ENCODE results near the gene TOP3B.

DNA sequence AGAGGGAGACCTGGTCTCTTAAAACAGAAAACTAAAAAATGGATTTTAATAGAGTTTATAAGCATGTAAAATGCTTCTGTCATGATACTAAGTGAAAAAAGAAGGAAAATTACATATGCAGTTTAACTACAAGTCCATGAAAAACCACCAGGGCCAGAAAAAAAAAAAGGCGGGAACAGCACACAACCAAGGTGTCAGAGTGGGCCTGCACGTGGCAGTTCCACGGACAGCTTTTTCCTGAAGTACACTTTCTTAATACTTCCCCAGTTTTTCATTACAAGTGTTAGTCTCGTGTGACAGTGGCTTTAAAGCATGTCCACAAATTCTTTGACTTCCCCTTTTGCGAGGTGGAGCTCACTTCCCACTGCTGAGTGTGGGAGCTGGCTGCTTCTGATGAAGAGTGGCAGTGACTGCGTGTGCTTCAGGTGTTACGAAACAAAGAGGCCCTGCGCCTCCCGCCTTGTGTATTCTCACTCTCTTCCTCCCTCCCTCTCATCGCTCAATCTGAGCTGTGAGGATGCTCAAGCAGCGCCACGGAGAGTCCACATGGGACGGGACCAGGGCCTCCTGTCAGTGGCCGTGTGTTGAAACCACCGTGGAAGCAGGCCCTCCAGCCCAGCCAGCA lies 46.3 kb downstream of the TOP3B start:
- TF ChIP-seq POLR2A (IDR thresholded peaks at IDR 0.05; ENCODE audit: low read depth, low read length) (no peak), TAF1 (IDR thresholded peaks at IDR 0.05; ENCODE audit: low read depth, low read length) (no peak), POLR2AphosphoS5 (IDR thresholded peaks at IDR 0.05; ENCODE audit: low read depth, low read length) (no peak), POU2F2 (IDR thresholded peaks at IDR 0.05; ENCODE audit: low read depth, low read length) (no peak)
